Activated B cell treated with CpG ODN at 0.5 μM for 24 hours (primary cell): ENCODE measurements around the gene ETF1. TPM values are rescaled to one million over a fixed set of nuclear protein-coding genes. Genes with fewer than 3 reads are reported as not detected.

Source experiments
- ATAC-seq: fragments of 200-7000 bp; cut with Tn5 transposase; one replicate; pipeline ENCODE4 v1.10.0; 2021; ENCODE audit warnings: low read depth, mild to moderate bottlenecking, moderate library complexity
- CTCF ChIA-PET: fragments of 350-600 bp; sonication (Branson Sonifier 250); formaldehyde crosslinking; loops from one replicate; lab custom pipeline; 2021; ENCODE audit warnings: antibody characterized with exemption; lab: Charles Lee
- POLR2A ChIA-PET: fragments of 350-600 bp; sonication (Branson Sonifier 250); formaldehyde crosslinking; loops from one replicate; lab custom pipeline; 2021; ENCODE audit warnings: antibody characterized with exemption; lab: Charles Lee
- DNase-seq: peaks from one replicate; pipeline ENCODE4 v3.0.0; 2022
- H3K27ac Mint-ChIP-seq: one replicate; pipeline ENCODE4 v1.8.0; 2020; ENCODE audit warnings: mixed read lengths
- H3K27me3 Mint-ChIP-seq: one replicate; pipeline ENCODE4 v1.8.0; 2021; ENCODE audit warnings: mixed read lengths
- H3K36me3 Mint-ChIP-seq: one replicate; pipeline ENCODE4 v1.8.0; 2021; ENCODE audit warnings: low read depth, mixed read lengths
- H3K4me1 Mint-ChIP-seq: one replicate; pipeline ENCODE4 v1.8.0; 2021; ENCODE audit warnings: mixed read lengths
- H3K4me3 Mint-ChIP-seq: one replicate; pipeline ENCODE4 v1.8.0; 2020; ENCODE audit warnings: mild to moderate bottlenecking, mixed read lengths
- H3K9me3 Mint-ChIP-seq: one replicate; pipeline ENCODE4 v1.8.0; 2020; ENCODE audit warnings: mixed read lengths
- intact Hi-C: fragments of 100-400 bp; cut with micrococcal nuclease; formaldehyde crosslinking; loops from one replicate; pipeline ENCODE4 v1.15.1; 2024
- total RNA-seq: library from RNA; stranded (reverse); gene quantifications from 2 replicates; pipeline ENCODE4 v1.2.3, GENCODE V29; 2022
- TF ChIP-seq, protein P1 (sequence below): fragments of 200-600 bp; IDR thresholded peaks from one replicate; pipeline ENCODE4 v1.8.0; 2022; ENCODE audit warnings: antibody characterized with exemption, mild to moderate bottlenecking

The ETF1 gene
- total RNA-seq, 1 donor from 2014 or later = 99.6 TPM

- H3K4me3 Mint-ChIP-seq = no peak overlapping the region
- no peaks in the 10 kb centered on the region for H3K9me3 Mint-ChIP-seq
- intact Hi-C loops = no loop called here
- CTCF ChIA-PET = no interaction called here
- ATAC-seq (no peak), DNase-seq (no peak)
- no peaks in the 10 kb centered on the region for H3K27me3 Mint-ChIP-seq
- peaks cover 5% of the 10 kb centered on the region for H3K4me1 Mint-ChIP-seq
- TF ChIP-seq, protein P1, sequence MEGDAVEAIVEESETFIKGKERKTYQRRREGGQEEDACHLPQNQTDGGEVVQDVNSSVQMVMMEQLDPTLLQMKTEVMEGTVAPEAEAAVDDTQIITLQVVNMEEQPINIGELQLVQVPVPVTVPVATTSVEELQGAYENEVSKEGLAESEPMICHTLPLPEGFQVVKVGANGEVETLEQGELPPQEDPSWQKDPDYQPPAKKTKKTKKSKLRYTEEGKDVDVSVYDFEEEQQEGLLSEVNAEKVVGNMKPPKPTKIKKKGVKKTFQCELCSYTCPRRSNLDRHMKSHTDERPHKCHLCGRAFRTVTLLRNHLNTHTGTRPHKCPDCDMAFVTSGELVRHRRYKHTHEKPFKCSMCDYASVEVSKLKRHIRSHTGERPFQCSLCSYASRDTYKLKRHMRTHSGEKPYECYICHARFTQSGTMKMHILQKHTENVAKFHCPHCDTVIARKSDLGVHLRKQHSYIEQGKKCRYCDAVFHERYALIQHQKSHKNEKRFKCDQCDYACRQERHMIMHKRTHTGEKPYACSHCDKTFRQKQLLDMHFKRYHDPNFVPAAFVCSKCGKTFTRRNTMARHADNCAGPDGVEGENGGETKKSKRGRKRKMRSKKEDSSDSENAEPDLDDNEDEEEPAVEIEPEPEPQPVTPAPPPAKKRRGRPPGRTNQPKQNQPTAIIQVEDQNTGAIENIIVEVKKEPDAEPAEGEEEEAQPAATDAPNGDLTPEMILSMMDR = no peak
- H3K27ac Mint-ChIP-seq = no peak overlapping the region
- peaks cover 85% of the 10 kb centered on the region for H3K36me3 Mint-ChIP-seq
- POLR2A ChIA-PET = interaction anchor here (0.7 kb wide), 1 partner anchor 11 kb away, joined by 3 read pairs; no protein-coding TSS in a partner anchor
Measured at GRCh38 chr5:138564242-138564641, 21.2 kb upstream of the ETF1 start.

GRCh38 chr5:138563340-138564118, 20.5 kb upstream of the ETF1 start:
- POLR2A ChIA-PET = interaction anchor here (1.5 kb wide), 1 partner anchor 21 kb away, joined by 4 read pairs; the partner anchor contains the start of gene ETF1
- H3K4me3 Mint-ChIP-seq = no peak overlapping the region
- intact Hi-C loops = no loop called here
- peaks cover 85% of the 10 kb centered on the region for H3K36me3 Mint-ChIP-seq
- H3K4me1 Mint-ChIP-seq = peaks cover 2% of the 10 kb centered on the region
- TF ChIP-seq, protein P1 = no peak
- H3K9me3 Mint-ChIP-seq = no peaks in the 10 kb centered on the region
- CTCF ChIA-PET = interaction anchor here (1.0 kb wide), 1 partner anchor 16 kb away, joined by 3 read pairs; no protein-coding TSS in a partner anchor
- DNase-seq (no peak), ATAC-seq (no peak)
- H3K27ac Mint-ChIP-seq = no peak overlapping the region
- H3K27me3 Mint-ChIP-seq = no peaks in the 10 kb centered on the region

- peaks cover 87% of the 10 kb centered on the region for H3K36me3 Mint-ChIP-seq
- POLR2A ChIA-PET = interaction anchor here (0.6 to 1.3 kb wide), 2 partner anchors 13 to 423 kb away, joined by 6 to 8 read pairs; no protein-coding TSS in a partner anchor
- no peak overlapping the region for H3K27ac Mint-ChIP-seq
- H3K27me3 Mint-ChIP-seq = no peaks in the 10 kb centered on the region
- ATAC-seq = no peak
- peaks cover 1% of the 10 kb centered on the region for H3K4me1 Mint-ChIP-seq
- no peak for DNase-seq
- TF ChIP-seq, protein P1 = no peak
- H3K4me3 Mint-ChIP-seq = no peak overlapping the region
- intact Hi-C loops = no loop called here
- CTCF ChIA-PET = no interaction called here
- H3K9me3 Mint-ChIP-seq = no peaks in the 10 kb centered on the region
Measured at GRCh38 chr5:138560971-138561370, 17.9 kb upstream of the ETF1 start.

GRCh38 chr5:138559937-138560336, 16.9 kb upstream of the ETF1 start:
- CTCF ChIA-PET = no interaction called here
- peaks cover 87% of the 10 kb centered on the region for H3K36me3 Mint-ChIP-seq
- ATAC-seq = no peak
- no peaks in the 10 kb centered on the region for H3K9me3 Mint-ChIP-seq
- no peak for DNase-seq
- POLR2A ChIA-PET = interaction anchor here (0.6 to 1.3 kb wide), 2 partner anchors 12 to 19 kb away, joined by 7 to 8 read pairs; no protein-coding TSS in a partner anchor
- H3K4me1 Mint-ChIP-seq = peaks cover 1% of the 10 kb centered on the region
- intact Hi-C loops = no loop called here
- TF ChIP-seq, protein P1 = no peak
- H3K27ac Mint-ChIP-seq = no peak overlapping the region
- no peaks in the 10 kb centered on the region for H3K27me3 Mint-ChIP-seq
- H3K4me3 Mint-ChIP-seq = no peak overlapping the region

DNA sequence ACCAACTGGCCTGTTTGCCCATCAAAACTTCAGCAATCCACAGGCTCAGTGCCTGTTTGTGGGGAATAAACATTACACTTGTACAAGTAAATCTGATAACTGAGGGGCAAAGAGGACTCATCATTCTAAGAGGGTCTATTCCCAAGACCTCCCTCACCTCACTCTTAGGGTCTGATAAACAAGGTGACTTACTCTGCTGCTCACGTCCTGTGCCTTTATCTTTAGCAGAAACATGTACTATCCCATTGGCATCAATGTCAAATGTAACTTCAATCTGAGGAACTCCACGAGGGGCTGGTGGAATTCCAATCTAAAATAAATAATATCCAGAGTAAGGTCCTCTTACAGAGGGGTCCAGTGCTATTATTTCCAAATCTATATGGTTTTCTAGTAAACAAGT, 14.6 kb upstream of the ETF1 start:
- no peak for DNase-seq
- Mint-ChIP-seq H3K4me1 (no peaks in the 10 kb centered on the region), H3K27me3 (no peaks in the 10 kb centered on the region), H3K36me3 (peaks cover 87% of the 10 kb centered on the region), H3K4me3 (no peak overlapping the region), H3K9me3 (no peaks in the 10 kb centered on the region), H3K27ac (no peak overlapping the region)
- ChIA-PET POLR2A (no interaction called here), CTCF (interaction anchor here (1.0 kb wide), 1 partner anchor 9 kb away, joined by 3 read pairs; no protein-coding TSS in a partner anchor)
- intact Hi-C loops = no loop called here
- ATAC-seq = no peak
- TF ChIP-seq, protein P1 = no peak
